GM18951 (cell line): Measurements from ENCODE around the gene FARP1.

Experiments used
- POLR2A ChIP-seq: IDR thresholded peaks from 4 replicates; pipeline ENCODE4 v1.6.1; 2011; ENCODE audit warnings: mild to moderate bottlenecking; ENCODE audit not compliant: insufficient read length, insufficient read depth; ENCODE audit errors: extremely low read depth
- in situ Hi-C: fragments of 300-500 bp; cut with MboI; formaldehyde crosslinking; loops from one replicate; pipeline ENCODE4 v1.12.0; 2022; ENCODE audit warnings: low sequenced_read_pairs, mixed read lengths, inconsistent platforms; ENCODE audit not compliant: unreplicated experiment

Gene FARP1

GRCh38 chr13:98325724-98326123 is 182.8 kb downstream of the FARP1 start:
- TF ChIP-seq POLR2A = no peak

GRCh38 chr13:98326291-98326690 is 183.4 kb downstream of the FARP1 start:
- in situ Hi-C loops = no loop called here
- no peak for TF ChIP-seq POLR2A

More at GRCh38 chr13:98325724-98326123, 182.8 kb downstream of the FARP1 start:
- in situ Hi-C loops = no loop called here

- in situ Hi-C loops = no loop called here
- TF ChIP-seq POLR2A = no peak
Observed at GRCh38 chr13:98327371-98328270, 184.7 kb downstream of the FARP1 start.

- in situ Hi-C loops = no loop called here
- TF ChIP-seq POLR2A = no peak
Observed at GRCh38 chr13:98328511-98328910, 185.6 kb downstream of the FARP1 start.

- TF ChIP-seq POLR2A = no peak
- in situ Hi-C loops = no loop called here
Observed at GRCh38 chr13:98332222-98332621, 189.3 kb downstream of the FARP1 start.

- TF ChIP-seq POLR2A = no peak
- in situ Hi-C loops = no loop called here
Observed at GRCh38 chr13:98332691-98333090, 189.8 kb downstream of the FARP1 start.

- in situ Hi-C loops = no loop called here
- no peak for TF ChIP-seq POLR2A
Observed at GRCh38 chr13:98333486-98333885, 190.6 kb downstream of the FARP1 start.

- in situ Hi-C loops = no loop called here
- no peak for TF ChIP-seq POLR2A
Observed at GRCh38 chr13:98334620-98335205, 191.8 kb downstream of the FARP1 start.

GRCh38 chr13:98335721-98336120 is 192.8 kb downstream of the FARP1 start:
- in situ Hi-C loops = no loop called here
- no peak for TF ChIP-seq POLR2A

- in situ Hi-C loops = no loop called here
- TF ChIP-seq POLR2A = no peak
Observed at GRCh38 chr13:98338310-98338709, 195.4 kb downstream of the FARP1 start.

GRCh38 chr13:98339684-98340425 is 197.0 kb downstream of the FARP1 start:
- in situ Hi-C loops = no loop called here
- TF ChIP-seq POLR2A = no peak

GRCh38 chr13:98342953-98343352 is 200.1 kb downstream of the FARP1 start:
- no peak for TF ChIP-seq POLR2A
- in situ Hi-C loops = no loop called here

- no peak for TF ChIP-seq POLR2A
- in situ Hi-C loops = no loop called here
Observed at GRCh38 chr13:98343461-98343860, 200.6 kb downstream of the FARP1 start.
